NOMO-1 (cell line): ENCODE results near the gene PTGIS.

Experiments used
- DNase-seq, 2 experiments: peaks; one replicate each; lab custom pipeline; 2025; ENCODE audit not compliant: unreplicated experiment in 2 of 2; lab: John Stamatoyannopoulos, UW

Gene PTGIS

DNA sequence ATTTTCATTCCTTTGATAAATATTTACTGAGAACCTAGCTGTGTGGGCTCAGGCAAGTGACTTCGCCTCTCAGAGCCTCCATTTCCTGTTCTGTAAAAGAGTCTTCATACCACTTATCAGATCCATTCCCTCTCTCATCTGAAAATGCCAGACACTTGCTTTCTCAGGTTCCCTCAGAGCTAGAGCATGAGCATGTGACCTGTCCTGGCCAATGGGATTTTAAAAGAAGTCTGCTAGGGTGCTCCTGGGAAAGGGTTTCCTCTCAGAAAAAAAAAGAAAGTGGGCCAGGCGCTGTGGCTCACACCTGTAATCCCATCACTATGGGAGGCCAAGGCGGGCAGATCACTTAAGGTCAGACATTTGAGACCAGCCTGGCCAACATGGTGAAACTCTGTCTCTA, 90.7 kb downstream of the PTGIS start:
- DNase-seq: no peak

DNA sequence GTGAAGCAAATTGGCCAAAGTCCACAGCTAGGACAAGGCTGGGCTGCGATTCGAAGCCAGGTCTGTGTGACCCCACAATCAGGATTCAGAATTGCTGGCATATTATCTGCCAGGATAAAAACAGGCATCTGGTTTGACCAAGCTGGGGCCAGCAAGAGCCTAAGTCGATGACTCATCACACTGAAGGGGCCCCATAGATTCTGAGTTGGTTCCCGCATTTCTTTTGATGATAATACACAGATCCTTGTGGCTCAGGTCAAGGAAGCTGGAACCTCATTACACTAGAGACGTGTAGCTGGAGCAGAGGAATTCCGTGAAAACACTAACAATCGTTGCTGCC, 92.0 kb downstream of the PTGIS start:
- DNase-seq: no peak

- DNase-seq: no peak
Observed at GRCh38 chr20:49475292-49476015, 92.5 kb downstream of the PTGIS start.

GRCh38 chr20:49471397-49471796, 96.5 kb downstream of the PTGIS start:
- DNase-seq: no peak

- no peak for DNase-seq
Observed at GRCh38 chr20:49470922-49471321, 97.0 kb downstream of the PTGIS start.

DNA sequence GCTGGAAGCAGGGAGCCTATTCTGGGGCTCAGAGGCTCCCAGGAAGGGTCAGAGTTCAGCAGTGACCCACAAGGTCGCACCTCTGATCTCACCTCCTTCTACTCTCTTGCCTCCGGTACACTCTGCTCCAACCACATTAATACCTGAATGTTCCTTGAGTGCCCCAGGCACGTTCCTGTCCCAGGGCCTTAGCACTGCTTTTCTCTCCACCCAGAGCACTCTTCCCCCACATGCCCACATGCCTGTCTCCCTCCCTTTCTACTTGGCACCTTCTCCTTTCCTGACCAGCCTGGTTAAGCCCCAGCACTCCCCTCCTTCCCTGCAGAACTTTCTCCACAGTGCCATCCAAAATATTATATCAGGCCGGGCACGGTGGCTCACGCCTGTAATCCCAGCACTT, 98.9 kb downstream of the PTGIS start:
- DNase-seq: no peak

DNA sequence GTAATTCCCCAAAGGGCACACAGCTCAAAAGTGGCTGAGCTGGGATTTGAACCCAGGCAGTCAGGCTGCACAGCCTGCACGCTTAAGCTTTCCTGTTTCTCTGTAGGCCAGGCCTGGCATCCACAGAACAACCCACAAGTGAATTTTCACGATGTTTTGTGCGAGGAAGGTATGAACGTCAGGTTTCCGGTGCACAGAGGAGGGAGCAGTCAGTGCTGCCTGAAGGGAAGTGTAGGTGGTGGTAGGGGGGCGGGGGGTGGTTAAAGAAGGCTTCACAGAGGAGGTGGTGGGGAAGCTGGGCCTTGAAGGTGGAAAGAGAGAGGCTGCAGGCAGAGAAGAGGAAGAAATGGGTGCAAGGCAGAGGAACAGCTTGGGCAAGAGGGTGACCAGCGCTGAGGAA, 99.5 kb downstream of the PTGIS start:
- DNase-seq: no peak

- DNase-seq: no peak
Observed at GRCh38 chr20:49466114-49466912, 101.6 kb downstream of the PTGIS start.

DNA sequence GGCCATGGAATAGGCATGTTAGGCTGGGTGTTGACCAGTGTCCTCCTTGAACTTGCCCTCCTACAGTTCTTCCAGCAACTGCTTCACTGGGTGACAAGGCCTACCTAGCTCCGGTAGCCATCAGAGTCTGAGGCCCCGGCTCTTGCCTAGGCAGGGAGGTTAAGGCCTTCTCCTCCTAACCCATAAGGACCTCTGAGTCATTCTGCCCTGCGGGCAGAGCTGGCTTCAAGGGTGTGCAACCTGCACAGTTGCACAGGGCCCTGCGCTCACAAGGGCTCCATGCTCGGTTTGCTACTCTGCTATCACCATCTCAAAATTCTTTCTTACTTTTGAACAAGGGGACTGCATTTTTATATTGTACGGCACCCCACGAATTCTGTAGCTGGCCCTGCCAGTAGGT, 103.4 kb downstream of the PTGIS start:
- DNase-seq: no peak

DNA sequence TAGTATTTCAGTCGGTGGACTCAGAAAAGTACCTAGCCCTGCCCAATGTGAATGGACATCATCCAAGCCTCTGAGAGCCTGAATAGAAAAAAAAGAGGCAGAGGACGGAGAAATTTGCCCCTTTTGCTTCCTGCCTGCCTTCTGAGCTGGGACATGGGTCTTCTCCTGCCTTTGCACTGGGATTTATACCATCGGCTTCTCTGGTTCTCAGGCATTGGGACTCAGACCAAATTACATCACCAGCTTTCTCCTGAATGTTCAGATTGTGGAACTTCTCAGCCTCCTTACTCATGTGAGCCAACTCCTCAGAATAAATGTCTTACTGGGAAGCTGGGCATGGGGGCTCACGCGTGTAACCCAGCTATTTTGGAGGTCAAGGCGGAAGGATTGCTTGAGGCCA, 105.3 kb downstream of the PTGIS start:
- no peak for DNase-seq

DNA sequence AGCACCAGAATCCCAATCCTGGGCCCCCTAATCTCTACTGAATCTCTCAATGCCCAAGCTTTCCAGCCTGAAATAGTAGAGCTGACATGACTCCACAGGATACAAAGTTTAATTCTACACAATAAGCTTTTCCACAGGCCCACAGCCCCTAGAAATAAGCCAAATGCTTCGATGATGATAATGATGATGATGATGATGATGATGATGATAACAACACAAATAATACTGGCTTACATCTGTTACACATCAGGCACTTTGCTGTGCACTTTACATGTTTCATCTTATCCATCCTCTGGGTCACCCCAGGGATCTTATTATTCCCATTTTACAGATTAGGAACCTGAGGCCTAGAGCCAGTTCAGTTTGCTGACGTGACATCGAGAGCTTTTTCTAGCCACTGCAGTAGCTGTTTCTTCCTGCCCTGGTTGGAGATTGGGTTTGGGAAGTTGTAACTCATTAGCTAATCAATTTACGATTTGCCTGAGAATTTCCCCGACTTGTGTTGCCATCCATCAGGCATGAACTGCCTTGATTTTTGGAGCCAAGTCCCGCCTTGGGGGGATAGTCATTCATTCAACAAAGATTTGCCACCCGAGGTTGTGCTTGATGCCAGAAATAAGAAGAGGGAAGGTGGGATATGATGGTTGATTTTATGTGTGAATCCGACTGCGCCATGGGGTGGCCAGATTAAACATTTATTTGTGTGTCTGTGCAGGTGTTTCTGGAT, 105.9 kb downstream of the PTGIS start:
- no peak for DNase-seq

DNA sequence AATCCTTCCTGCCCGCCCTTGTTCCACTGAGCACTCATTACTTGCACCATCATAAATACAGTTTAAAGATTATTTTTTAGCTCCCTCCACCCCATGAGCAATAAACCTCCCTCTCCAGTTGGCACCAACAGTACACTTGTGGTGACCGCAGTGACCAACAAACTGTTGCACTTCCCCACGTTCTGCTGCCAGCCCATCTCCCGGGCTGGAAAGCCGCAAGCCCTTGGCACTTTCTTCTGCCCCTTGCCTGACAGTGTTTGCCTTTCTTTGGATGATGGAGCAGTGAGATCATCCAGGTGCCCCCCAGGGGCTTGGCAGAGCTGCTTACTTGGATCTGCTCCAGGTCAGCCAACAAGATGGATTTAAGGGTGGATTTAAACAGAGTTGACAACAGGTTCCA, 107.0 kb downstream of the PTGIS start:
- no peak for DNase-seq

GRCh38 chr20:49460131-49460530, 107.8 kb downstream of the PTGIS start:
- no peak for DNase-seq

DNA sequence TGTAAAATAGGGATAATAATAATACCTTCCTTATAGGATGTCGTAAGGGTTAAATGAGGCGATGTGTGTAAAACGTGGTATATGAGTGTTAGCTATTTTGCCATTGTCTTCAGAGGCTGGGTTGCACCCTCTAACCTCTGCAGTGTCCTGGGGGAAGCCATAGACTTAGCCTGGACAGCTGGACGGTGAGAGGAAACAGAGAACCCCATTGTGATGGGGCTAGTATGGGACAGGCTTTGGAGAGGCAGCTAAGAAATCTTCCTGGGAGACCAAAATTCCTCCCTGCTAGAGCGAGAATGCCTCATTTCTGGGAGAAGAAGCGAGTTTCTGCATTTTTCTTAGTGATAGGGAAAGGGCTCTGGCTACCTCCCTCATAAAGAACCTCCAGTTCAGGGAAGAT, 108.3 kb downstream of the PTGIS start:
- DNase-seq: no peak

GRCh38 chr20:49457444-49457843, 110.5 kb downstream of the PTGIS start:
- no peak for DNase-seq

GRCh38 chr20:49456646-49457045, 111.3 kb downstream of the PTGIS start:
- DNase-seq: no peak

- no peak for DNase-seq
Observed at GRCh38 chr20:49455691-49456090, 112.2 kb downstream of the PTGIS start.
